Activated CD4-positive, alpha-beta T cell treated with anti-CD3 and anti-CD28 coated beads, Interleukin-2, Interleukin-4, amounts not matched to agents 100 ng/mL and 50 ng/mL, durations not matched to agents 16 hours and 8 hours (primary cell): Measurements from ENCODE around the gene BBS12.

Experiments
- DNase-seq: peaks from one replicate; pipeline ENCODE4 v3.0.0-alpha.2; 2020; ENCODE audit warnings: low spot score

The BBS12 gene

GRCh38 chr4:122732329-122733026 is at the start of gene BBS12:
TSS of gene BBS12 (plus strand) at chr4:122732704. CDS start at chr4:122741893, 9,189 bp downstream.
- peak; percentile 99 for DNase-seq

- DNase-seq, result no peak
Measured at GRCh38 chr4:122686691-122687090, 45.8 kb upstream of the BBS12 start.

- peak; percentile 66 for DNase-seq
Measured at GRCh38 chr4:122687531-122688061, 44.9 kb upstream of the BBS12 start.

GRCh38 chr4:122688529-122689140 is 43.9 kb upstream of the BBS12 start:
- no peak for DNase-seq

GRCh38 chr4:122689972-122690371 is 42.5 kb upstream of the BBS12 start:
- peak; percentile 84 for DNase-seq

GRCh38 chr4:122691988-122692387 is 40.5 kb upstream of the BBS12 start:
- no peak for DNase-seq

- no peak for DNase-seq
Measured at GRCh38 chr4:122692641-122693520, 39.6 kb upstream of the BBS12 start.

GRCh38 chr4:122695226-122695625 is 37.3 kb upstream of the BBS12 start:
- no peak for DNase-seq

- DNase-seq, result no peak
Measured at GRCh38 chr4:122700178-122700725, 32.3 kb upstream of the BBS12 start.

- DNase-seq, result peak; percentile 86
Measured at GRCh38 chr4:122701061-122701460, 31.4 kb upstream of the BBS12 start.

GRCh38 chr4:122701965-122702364 is 30.5 kb upstream of the BBS12 start:
- DNase-seq, result no peak

- DNase-seq, result no peak
Measured at GRCh38 chr4:122702939-122703338, 29.6 kb upstream of the BBS12 start.

GRCh38 chr4:122703868-122704267 is 28.6 kb upstream of the BBS12 start:
- DNase-seq, result no peak

- peak; percentile 59 for DNase-seq
Measured at GRCh38 chr4:122705009-122705408, 27.5 kb upstream of the BBS12 start.

- peak; percentile 65 for DNase-seq
Measured at GRCh38 chr4:122705547-122706117, 26.9 kb upstream of the BBS12 start.

GRCh38 chr4:122706511-122706910 is 26.0 kb upstream of the BBS12 start:
- no peak for DNase-seq

- DNase-seq, result no peak
Measured at GRCh38 chr4:122707497-122707896, 25.0 kb upstream of the BBS12 start.

- DNase-seq, result no peak
Measured at GRCh38 chr4:122709236-122709635, 23.3 kb upstream of the BBS12 start.

GRCh38 chr4:122710434-122711308 is 21.8 kb upstream of the BBS12 start:
- peak; percentile 87 for DNase-seq

GRCh38 chr4:122711919-122712318 is 20.6 kb upstream of the BBS12 start:
- no peak for DNase-seq

- DNase-seq, result peak; percentile 76
Measured at GRCh38 chr4:122712782-122713181, 19.7 kb upstream of the BBS12 start.
